ENCODE data around the gene CCL4. TPM values are rescaled to one million over a fixed set of nuclear protein-coding genes. Genes with fewer than 3 reads are reported as not detected.
"Not testable (repeated sequence)": the region's sequence is repeated elsewhere in the genome, so short reads cannot be mapped to it uniquely, and the experiment has no call there.

Gene CCL4
- total RNA-seq: not detected in 2 replicates
- long read RNA-seq: 0 reads

- not testable (repeated sequence) for DNase-seq (ENCODE audit: low read depth, low spot score); H3K4me3 Mint-ChIP-seq; H3K27ac Mint-ChIP-seq (ENCODE audit: unreplicated experiment); H3K36me3 Mint-ChIP-seq (ENCODE audit: low read depth); H3K9me3 Mint-ChIP-seq; H3K4me1 Mint-ChIP-seq
- peaks cover 13% of the 10 kb centered on the region for H3K27me3 Mint-ChIP-seq (ENCODE audit: low read depth)
Measured at GRCh38 chr17:36103401-36103975, at the start of gene CCL4. Gene CCL4, plus strand, starts transcription at chr17:36103827. Its CDS starts 79 bp downstream, at chr17:36103906.

- TF ChIP-seq CTCF (conservative IDR thresholded peaks at IDR 0.05): no peak
- Mint-ChIP-seq H3K9me3 (peaks cover 11% of the 10 kb centered on the region), H3K36me3 (ENCODE audit: low read depth) (no peaks in the 10 kb centered on the region), H3K4me3 (no peak overlapping the region), H3K4me1 (no peaks in the 10 kb centered on the region), H3K27ac (ENCODE audit: unreplicated experiment) (no peak overlapping the region), H3K27me3 (ENCODE audit: low read depth) (peaks cover 38% of the 10 kb centered on the region)
- DNase-seq (ENCODE audit: low read depth, low spot score): no peak
Measured at GRCh38 chr17:36055171-36055570, 48.5 kb upstream of the CCL4 start.

- H3K4me3 Mint-ChIP-seq: no peak overlapping the region
- peaks cover 10% of the 10 kb centered on the region for H3K9me3 Mint-ChIP-seq
- no peaks in the 10 kb centered on the region for H3K4me1 Mint-ChIP-seq
- no peaks in the 10 kb centered on the region for H3K36me3 Mint-ChIP-seq (ENCODE audit: low read depth)
- no peak for TF ChIP-seq CTCF (conservative IDR thresholded peaks at IDR 0.05)
- peaks cover 35% of the 10 kb centered on the region for H3K27me3 Mint-ChIP-seq (ENCODE audit: low read depth)
- H3K27ac Mint-ChIP-seq (ENCODE audit: unreplicated experiment): no peak overlapping the region
- no peak for DNase-seq (ENCODE audit: low read depth, low spot score)
Measured at GRCh38 chr17:36055921-36056520, 47.6 kb upstream of the CCL4 start.

- H3K4me3 Mint-ChIP-seq: no peak overlapping the region
- peaks cover 22% of the 10 kb centered on the region for H3K27me3 Mint-ChIP-seq (ENCODE audit: low read depth)
- no peaks in the 10 kb centered on the region for H3K9me3 Mint-ChIP-seq
- no peaks in the 10 kb centered on the region for H3K4me1 Mint-ChIP-seq
- no peak overlapping the region for H3K27ac Mint-ChIP-seq (ENCODE audit: unreplicated experiment)
- no peak for DNase-seq (ENCODE audit: low read depth, low spot score)
- no peaks in the 10 kb centered on the region for H3K36me3 Mint-ChIP-seq (ENCODE audit: low read depth)
- TF ChIP-seq CTCF (conservative IDR thresholded peaks at IDR 0.05): no peak
Measured at GRCh38 chr17:36057911-36058310, 45.7 kb upstream of the CCL4 start.

GRCh38 chr17:36059406-36059805, 44.2 kb upstream of the CCL4 start:
- DNase-seq (ENCODE audit: low read depth, low spot score): no peak
- Mint-ChIP-seq H3K27ac (ENCODE audit: unreplicated experiment) (no peak overlapping the region), H3K4me1 (no peaks in the 10 kb centered on the region), H3K9me3 (no peaks in the 10 kb centered on the region), H3K36me3 (ENCODE audit: low read depth) (no peaks in the 10 kb centered on the region), H3K27me3 (ENCODE audit: low read depth) (peaks cover 12% of the 10 kb centered on the region), H3K4me3 (no peak overlapping the region)
- no peak for TF ChIP-seq CTCF (conservative IDR thresholded peaks at IDR 0.05)

- TF ChIP-seq CTCF (conservative IDR thresholded peaks at IDR 0.05): no peak
Measured at GRCh38 chr17:36060816-36061215, 42.8 kb upstream of the CCL4 start.

More at GRCh38 chr17:36060816-36061215, 42.8 kb upstream of the CCL4 start:
- no peak for DNase-seq (ENCODE audit: low read depth, low spot score)
- no peaks in the 10 kb centered on the region for H3K36me3 Mint-ChIP-seq (ENCODE audit: low read depth)
- no peaks in the 10 kb centered on the region for H3K9me3 Mint-ChIP-seq
- peaks cover 13% of the 10 kb centered on the region for H3K27me3 Mint-ChIP-seq (ENCODE audit: low read depth)
- H3K4me1 Mint-ChIP-seq: no peaks in the 10 kb centered on the region
- no peak overlapping the region for H3K27ac Mint-ChIP-seq (ENCODE audit: unreplicated experiment)
- H3K4me3 Mint-ChIP-seq: no peak overlapping the region

Data from neural crest cell (in vitro differentiated cells).